Esophagus (tissue), 2 donors: Measurements from ENCODE around the gene GPR158. TPM values are rescaled to one million over a fixed set of nuclear protein-coding genes. Genes with fewer than 3 reads are reported as not detected.

Experiments
- H3K27ac ChIP-seq, 2 donors: one replicate each; pipeline ENCODE4 v1.5.1; 2013; ENCODE audit warnings: low read depth in 2 of 2, mild to moderate bottlenecking in 2 of 2, inconsistent platforms in 1 of 2, low read length in 1 of 2, moderate library complexity in 1 of 2
- H3K27me3 ChIP-seq, 2 donors: one replicate each; pipeline ENCODE4 v1.6.1; 2013; ENCODE audit warnings: low read length in 2 of 2, control low read depth in 1 of 2, mild to moderate bottlenecking in 1 of 2; ENCODE audit not compliant: insufficient read depth in 2 of 2, control insufficient read depth in 1 of 2
- H3K36me3 ChIP-seq, 2 donors: one replicate each; pipeline ENCODE4 v1.6.1; 2013; ENCODE audit warnings: low read length in 1 of 2; ENCODE audit not compliant: control insufficient read depth in 2 of 2, insufficient read depth in 2 of 2
- H3K4me1 ChIP-seq, 2 donors: one replicate each; pipeline ENCODE4 v1.6.1; 2013; ENCODE audit warnings: low read length in 1 of 2; ENCODE audit not compliant: control insufficient read depth in 2 of 2, insufficient read depth in 2 of 2
- H3K4me3 ChIP-seq, 2 donors: one replicate each; pipeline ENCODE4 v1.5.1; 2013; ENCODE audit warnings: low read length in 2 of 2, mild to moderate bottlenecking in 2 of 2, low read depth in 1 of 2, moderate library complexity in 1 of 2
- H3K9me3 ChIP-seq, 2 donors: one replicate each; pipeline ENCODE4 v1.6.1; 2013; ENCODE audit warnings: mild to moderate bottlenecking in 2 of 2, low read depth in 1 of 2, low read length in 1 of 2, moderate library complexity in 1 of 2; ENCODE audit not compliant: control insufficient read depth in 2 of 2, insufficient read depth in 1 of 2
- WGBS, 2 donors: extraction: QIAGEN DNeasy Blood & Tissue Kit; methylation state at CpG; one replicate each; pipeline ENCODE4 v1.1.7; 2013; 5-methylcytosine and 5-hydroxymethylcytosine counted together
- polyA plus RNA-seq, 2 donors: library from polyadenylated mRNA; stranded (reverse); fragments of 200-250 nt; gene quantifications; one replicate each; pipeline ENCODE4 v1.2.3, GENCODE V29; 2013
- donor health status: healthy with polysubstance abuse.
- donor health status: Bipolar disorder and iron deficiency.

Gene GPR158
- polyA plus RNA-seq, 2 donors: under 0.01 TPM; not detected in 1

GRCh38 chr10:25502453-25502852, 327.7 kb downstream of the GPR158 start:
- H3K27me3 ChIP-seq: peaks cover 0 to 3% of the 10 kb centered on the region in 2 donors

GRCh38 chr10:25504306-25504705, 329.5 kb downstream of the GPR158 start:
- Histone ChIP-seq H3K27me3 (no peaks in the 10 kb centered on the region), H3K4me1 (no peaks in the 10 kb centered on the region), H3K4me3 (no peak overlapping the region), H3K27ac (no peak overlapping the region), H3K9me3 (no peaks in the 10 kb centered on the region), H3K36me3 (no peaks in the 10 kb centered on the region)
- 78 to 80% methylated on average over 3 of the region's 3 CpGs for WGBS, 2 donors

More at GRCh38 chr10:25502453-25502852, 327.7 kb downstream of the GPR158 start:
- no peaks in the 10 kb centered on the region for H3K36me3 ChIP-seq
- no peaks in the 10 kb centered on the region for H3K4me1 ChIP-seq
- H3K9me3 ChIP-seq: no peaks in the 10 kb centered on the region
- H3K27ac ChIP-seq: no peak overlapping the region
- H3K4me3 ChIP-seq: no peak overlapping the region
- WGBS, 2 donors: 37 to 73% methylated on average over 1 of the region's 1 CpG

- Histone ChIP-seq H3K27ac (no peak overlapping the region), H3K36me3 (no peaks in the 10 kb centered on the region), H3K4me1 (no peaks in the 10 kb centered on the region), H3K4me3 (no peak overlapping the region), H3K9me3 (no peaks in the 10 kb centered on the region), H3K27me3 (no peaks in the 10 kb centered on the region)
- 82 to 83% methylated on average over 3 of the region's 3 CpGs for WGBS, 2 donors
These were observed 330.0 kb downstream of the GPR158 start for GRCh38 chr10:25504838-25505237.

GRCh38 chr10:25505466-25505865, 330.7 kb downstream of the GPR158 start:
- no peaks in the 10 kb centered on the region for H3K27me3 ChIP-seq
- no peak overlapping the region for H3K4me3 ChIP-seq
- H3K27ac ChIP-seq: no peak overlapping the region
- WGBS, 2 donors: 77 to 82% methylated on average over 3 of the region's 3 CpGs
- no peaks in the 10 kb centered on the region for H3K36me3 ChIP-seq
- H3K9me3 ChIP-seq: no peaks in the 10 kb centered on the region
- no peaks in the 10 kb centered on the region for H3K4me1 ChIP-seq

GRCh38 chr10:25506821-25507335, 332.1 kb downstream of the GPR158 start:
- no peak overlapping the region for H3K27ac ChIP-seq
- no peak overlapping the region for H3K4me3 ChIP-seq
- H3K9me3 ChIP-seq: no peaks in the 10 kb centered on the region
- H3K36me3 ChIP-seq: no peaks in the 10 kb centered on the region
- H3K4me1 ChIP-seq: no peaks in the 10 kb centered on the region
- 47 to 50% methylated on average over 2 of the region's 2 CpGs for WGBS, 2 donors
- no peaks in the 10 kb centered on the region for H3K27me3 ChIP-seq

- Histone ChIP-seq H3K36me3 (no peaks in the 10 kb centered on the region), H3K9me3 (no peaks in the 10 kb centered on the region), H3K27ac (no peak overlapping the region), H3K27me3 (no peaks in the 10 kb centered on the region), H3K4me3 (no peak overlapping the region), H3K4me1 (no peaks in the 10 kb centered on the region)
- WGBS, 2 donors: 55 to 59% methylated on average over 5 of the region's 5 CpGs
These were observed 333.5 kb downstream of the GPR158 start for GRCh38 chr10:25508112-25508815.

GRCh38 chr10:25509151-25509550, 334.4 kb downstream of the GPR158 start:
- Histone ChIP-seq H3K4me1 (no peaks in the 10 kb centered on the region), H3K9me3 (no peaks in the 10 kb centered on the region)
- WGBS, 2 donors: 53% methylated on average over 6 of the region's 6 CpGs

GRCh38 chr10:25522294-25522693, 347.5 kb downstream of the GPR158 start:
- H3K36me3 ChIP-seq: no peaks in the 10 kb centered on the region
- H3K4me3 ChIP-seq: no peak overlapping the region
- WGBS, 2 donors: 84 to 85% methylated on average over 2 of the region's 2 CpGs
- H3K27ac ChIP-seq: no peak overlapping the region
- no peaks in the 10 kb centered on the region for H3K9me3 ChIP-seq
- no peaks in the 10 kb centered on the region for H3K27me3 ChIP-seq
- H3K4me1 ChIP-seq: no peaks in the 10 kb centered on the region

More at GRCh38 chr10:25509151-25509550, 334.4 kb downstream of the GPR158 start:
- H3K4me3 ChIP-seq: no peak overlapping the region
- H3K36me3 ChIP-seq: no peaks in the 10 kb centered on the region
- H3K27me3 ChIP-seq: no peaks in the 10 kb centered on the region
- H3K27ac ChIP-seq: no peak overlapping the region

DNA sequence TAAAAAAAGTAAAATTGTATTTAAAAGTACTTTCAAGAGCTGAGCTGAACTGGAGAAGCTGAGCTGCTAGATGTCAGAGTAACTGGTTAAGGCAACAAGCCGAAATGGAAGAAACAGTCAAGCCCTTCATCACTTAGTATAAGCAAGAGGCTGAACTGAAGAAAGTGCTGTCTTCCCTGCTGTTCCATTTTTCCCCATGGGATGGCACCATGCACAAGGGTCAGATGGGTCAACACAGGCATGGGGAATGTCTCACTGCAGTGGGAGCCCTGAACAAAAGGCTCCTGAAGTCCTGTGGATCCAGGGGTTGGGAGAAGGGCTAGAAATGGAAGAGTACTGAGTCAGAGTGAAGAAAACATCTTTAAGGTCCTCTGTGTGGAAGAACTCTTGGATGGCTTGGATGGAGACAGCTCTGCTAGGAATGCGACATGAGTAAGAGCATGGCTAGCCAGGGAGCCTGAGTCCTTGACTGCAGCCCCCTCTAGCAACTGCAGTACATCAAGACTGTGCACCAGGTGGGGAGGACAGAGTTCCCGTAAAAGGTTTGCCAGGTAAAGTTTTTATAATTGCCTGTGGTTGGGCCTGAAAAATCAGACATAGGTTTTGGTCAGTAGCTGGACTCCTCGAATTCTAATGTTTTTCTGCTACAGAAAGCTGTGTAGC, 348.3 kb downstream of the GPR158 start:
- Histone ChIP-seq H3K27me3 (no peaks in the 10 kb centered on the region), H3K9me3 (no peaks in the 10 kb centered on the region), H3K36me3 (no peaks in the 10 kb centered on the region), H3K4me3 (no peak overlapping the region), H3K27ac (no peak overlapping the region), H3K4me1 (no peaks in the 10 kb centered on the region)
- WGBS, 2 donors: 73 to 77% methylated on average over 4 of the region's 4 CpGs
